Stimulated activated CD8-positive, alpha-beta memory T cell treated with anti-CD3 and anti-CD28 coated beads, Interleukin-4, amount 100 ng/mL, for 48 hours (primary cell): ENCODE measurements around the gene FASTK.

Source experiments
- DNase-seq: peaks from one replicate; pipeline ENCODE4 v3.0.0-alpha.2; 2020

Gene FASTK

DNA sequence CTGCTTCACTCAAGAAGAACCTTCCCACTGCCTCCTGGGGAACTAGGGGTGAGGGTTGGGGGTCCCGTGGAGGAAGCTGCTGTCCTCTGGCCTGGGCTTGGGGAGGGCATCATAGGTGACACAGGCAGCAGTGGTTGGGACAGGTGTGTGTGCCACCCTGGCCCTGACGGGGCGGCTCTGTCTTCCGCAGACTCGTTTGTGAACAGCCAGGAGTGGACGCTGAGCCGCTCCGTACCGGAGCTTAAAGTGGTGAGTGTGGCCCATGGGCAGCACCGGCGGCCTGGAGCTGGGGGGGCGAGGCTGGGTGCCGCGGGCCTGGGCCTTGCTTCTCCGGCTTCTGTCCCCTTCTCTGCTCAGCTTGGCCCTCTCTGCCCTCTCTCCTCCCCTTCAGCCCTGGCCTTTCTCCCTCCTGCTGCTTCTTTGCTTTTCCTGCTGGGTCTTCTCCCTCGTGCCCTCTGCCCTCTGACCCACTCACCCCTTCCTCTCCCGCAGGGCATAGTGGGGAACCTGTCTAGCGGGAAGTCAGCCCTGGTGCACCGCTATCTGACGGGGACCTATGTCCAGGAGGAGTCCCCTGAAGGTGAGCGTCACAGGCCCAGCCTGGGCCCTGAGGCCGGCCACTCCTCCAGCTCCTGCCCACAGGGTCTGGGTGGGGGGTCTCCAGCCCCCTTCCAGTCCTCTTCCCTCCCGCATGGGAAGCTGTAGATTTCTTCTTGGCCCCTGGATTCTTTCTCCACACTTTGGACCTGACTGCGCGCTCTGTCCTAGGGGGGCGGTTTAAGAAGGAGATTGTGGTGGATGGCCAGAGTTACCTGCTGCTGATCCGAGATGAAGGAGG, 36.2 kb upstream of the FASTK start:
- no peak for DNase-seq

DNA sequence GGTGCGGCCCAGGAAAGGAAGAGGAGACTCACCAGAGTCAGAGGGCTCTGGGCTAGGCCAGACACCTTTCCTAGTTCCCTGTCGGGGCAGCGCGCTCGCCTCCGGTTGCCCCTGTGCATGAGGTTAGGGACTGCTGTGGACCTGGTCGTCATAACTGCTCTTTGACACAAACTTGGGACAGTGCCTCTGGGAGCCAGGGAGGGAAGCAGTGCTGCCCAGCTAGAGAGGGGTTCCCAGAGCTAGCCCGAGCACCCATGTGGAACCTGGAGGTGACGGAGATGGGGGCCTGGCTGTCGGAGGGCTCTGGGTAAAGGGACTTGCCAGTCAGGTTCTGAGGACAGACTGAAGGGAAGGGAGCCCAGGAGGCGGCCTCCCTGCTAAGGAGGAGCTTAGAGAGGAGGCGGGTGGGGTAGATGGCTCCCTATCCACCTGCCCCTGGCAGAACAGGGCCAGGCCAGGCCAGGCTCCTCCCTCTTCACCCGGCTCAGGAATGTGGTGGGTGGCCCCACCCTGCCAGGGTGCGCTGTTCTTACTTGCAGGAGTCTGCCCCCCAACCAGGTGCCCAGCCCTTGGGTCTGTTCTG, 35.3 kb upstream of the FASTK start:
- DNase-seq: no peak

DNA sequence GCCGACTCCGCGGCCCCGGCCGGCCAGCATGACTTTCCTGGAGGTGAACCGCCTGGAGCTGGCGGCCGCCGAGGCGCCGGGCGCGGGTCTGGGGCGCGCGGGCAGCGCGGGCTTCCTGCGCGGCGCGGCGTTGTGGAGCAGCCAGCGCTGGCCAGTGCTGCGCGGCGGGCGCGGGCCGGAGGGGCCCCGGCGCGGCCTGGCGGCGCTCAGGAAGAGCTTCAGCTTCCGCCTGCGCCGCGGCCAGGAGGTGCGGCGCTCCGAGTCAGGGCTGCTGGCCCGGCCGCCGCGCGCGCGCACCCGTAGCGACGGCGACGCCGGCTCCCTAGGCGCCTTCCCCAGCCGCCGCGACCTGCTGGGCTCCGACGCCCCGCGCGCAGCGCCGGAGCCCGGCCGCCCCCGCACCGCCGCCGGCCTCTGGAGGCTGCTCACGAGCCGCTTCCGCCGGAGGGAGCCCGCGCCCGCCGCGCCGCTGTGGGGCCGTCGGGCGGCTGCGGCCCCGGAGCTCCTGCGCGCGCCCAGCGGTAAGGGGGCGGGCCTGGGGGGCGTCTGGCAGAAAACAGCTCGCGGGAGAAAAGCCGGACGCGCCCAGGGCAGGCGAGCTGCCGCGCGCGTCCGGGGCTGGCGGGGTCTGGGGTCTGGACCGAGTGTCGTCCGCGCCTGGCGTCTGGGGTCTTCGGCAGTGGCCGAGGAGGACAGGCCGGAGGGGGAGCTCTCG, 34.7 kb upstream of the FASTK start:
- DNase-seq: peak; percentile 60

DNA sequence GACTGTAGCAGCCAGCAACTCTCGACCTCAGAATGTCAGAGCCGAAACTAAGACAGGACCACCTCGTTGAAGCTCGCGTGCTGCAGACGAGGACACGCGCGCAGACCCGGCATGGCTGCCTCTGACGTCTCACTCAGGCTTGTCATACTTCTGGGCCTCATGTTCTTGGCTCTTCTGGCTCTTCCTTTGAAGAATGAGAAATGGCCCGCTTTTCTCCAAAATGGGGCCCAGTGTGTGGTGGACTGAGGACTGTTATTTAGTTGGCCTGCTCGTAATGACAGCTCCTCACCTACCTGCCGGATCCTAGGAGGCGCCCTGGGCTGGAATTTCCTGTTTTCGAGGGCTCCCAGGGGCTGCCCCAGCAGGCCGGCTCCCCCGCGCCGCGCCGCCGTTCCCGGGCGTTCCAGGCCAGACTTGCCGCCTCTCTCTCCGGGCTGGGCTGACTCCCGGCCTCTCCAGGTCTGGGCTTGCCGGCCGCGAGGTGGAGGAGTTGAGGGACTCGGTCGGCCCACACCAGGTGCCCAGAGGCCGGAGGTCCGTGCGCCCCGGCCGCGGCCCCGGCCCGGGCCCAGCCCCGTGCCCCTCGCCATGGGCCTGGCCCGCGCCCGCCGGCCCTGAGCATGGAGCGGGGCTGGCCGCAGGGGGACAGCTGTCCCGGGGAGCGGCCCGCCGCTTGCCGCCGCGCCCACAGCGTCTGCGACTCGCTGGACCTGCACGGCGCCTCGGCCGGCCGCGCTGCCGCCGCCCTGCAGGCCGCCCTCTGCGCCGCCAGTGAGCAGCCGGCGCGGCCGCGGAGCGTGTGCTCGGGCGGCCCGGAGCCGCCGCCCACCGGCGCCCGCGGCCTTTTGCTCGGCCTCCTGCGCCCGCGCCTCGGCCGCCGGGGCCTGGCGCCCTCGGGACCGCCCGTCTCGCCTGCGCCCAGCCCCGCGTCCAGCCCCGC, 33.8 kb upstream of the FASTK start:
- no peak for DNase-seq

DNA sequence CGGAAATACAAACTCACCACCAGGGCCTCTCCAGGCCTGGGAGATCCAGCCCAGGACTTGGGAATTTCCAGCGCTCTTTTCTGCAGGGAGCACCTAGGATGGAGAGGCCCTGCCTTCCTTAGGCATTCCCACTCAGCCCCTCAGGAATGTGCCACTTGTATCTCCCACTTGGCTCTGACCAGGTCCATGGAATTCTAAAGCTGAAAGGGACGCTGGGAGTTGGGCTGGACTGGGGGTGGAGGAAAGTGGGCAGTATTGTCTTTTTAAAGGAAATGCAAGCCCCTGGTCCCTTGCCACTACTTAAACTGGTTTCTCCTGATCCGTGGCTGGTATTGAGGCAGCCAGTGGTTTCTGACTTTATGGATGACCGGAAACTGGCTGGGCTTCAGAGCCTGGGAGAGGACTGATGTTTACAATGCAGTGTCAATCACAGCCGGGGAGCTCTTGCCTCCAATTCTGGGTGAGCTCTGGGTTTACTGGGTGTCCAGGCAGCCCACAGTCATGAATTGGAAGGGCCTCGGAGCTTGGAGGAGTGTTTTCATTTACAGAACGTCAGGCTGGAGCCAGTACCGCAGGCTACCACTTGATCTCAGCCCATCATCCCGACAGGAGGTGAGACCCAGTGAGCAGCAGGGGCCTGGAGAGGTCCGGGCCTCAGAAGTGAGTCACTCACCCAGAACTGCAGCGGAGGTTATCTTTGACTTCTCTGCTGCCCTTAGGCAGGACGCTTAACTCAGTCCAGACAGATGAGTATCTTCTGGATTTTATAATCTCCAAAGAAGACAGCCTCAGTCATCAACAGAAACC, 32.9 kb upstream of the FASTK start:
- DNase-seq: no peak

DNA sequence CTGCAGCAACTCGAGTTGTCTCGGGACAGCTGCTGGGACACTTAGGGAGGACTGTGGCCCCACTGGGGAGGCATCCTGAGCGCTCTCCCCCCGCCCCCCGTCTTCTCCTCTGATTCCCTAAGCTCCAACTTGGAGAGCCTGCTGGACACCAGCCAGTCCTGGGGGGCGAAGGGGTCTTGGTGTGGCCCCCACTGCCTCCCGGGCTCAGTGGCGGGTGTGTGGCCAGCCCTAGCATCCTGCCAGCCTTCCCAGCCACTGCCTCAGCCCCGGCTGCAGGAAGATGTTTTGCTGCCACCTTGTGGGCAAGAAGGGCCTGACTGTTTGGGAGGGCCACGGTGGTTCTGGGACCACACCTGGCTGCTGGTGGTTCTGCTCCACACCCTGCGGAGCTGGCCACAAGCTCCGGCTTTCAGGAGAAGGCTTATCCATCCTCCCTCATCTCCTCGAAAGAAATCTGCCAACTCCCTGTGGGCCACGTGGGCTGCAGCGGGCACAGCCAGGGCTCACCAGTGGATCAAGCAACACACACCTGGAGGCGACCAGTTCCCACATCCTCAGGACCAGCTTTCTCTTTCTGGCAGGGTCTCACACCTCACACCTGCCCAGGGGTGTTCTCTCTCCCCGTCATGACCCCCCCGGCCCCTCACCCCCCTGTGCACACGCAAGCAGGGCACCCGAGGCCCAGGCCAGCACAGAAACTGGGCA, 30.5 kb upstream of the FASTK start:
- DNase-seq: peak; percentile 84

DNA sequence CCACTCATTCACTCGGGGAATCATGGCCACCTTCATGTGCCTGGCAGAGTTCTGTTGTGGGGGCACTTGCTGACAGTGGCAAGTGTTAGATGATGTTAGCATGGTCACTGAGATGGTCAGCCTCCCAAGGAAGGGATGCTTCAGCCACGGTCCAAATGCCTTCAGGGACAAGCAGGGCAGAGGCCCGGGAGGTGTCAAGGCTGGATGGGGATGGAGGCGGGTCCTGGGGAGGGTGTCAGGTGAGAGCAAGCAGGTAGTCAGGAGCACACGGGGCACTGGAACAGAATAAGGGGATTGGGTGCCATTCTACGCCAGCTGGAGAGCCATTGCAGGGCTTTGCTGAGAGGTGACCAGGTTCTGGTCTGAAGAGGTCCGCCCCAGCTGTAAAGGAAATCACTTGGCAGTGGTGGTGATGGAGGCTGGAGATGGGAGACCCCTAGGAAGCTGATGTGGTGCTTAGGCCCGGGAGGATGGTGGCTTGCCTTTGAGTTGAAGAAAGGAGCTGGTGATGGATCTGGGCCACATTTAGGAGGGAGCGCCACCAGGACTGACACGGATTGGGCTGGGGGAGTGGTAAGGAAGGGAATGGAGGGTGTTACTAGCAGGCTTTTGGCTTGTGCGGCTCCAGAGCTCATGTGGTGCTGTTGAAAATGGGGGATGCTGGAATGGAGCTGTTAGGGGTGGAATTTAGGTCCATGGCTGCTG, 29.8 kb upstream of the FASTK start:
- DNase-seq: no peak

DNA sequence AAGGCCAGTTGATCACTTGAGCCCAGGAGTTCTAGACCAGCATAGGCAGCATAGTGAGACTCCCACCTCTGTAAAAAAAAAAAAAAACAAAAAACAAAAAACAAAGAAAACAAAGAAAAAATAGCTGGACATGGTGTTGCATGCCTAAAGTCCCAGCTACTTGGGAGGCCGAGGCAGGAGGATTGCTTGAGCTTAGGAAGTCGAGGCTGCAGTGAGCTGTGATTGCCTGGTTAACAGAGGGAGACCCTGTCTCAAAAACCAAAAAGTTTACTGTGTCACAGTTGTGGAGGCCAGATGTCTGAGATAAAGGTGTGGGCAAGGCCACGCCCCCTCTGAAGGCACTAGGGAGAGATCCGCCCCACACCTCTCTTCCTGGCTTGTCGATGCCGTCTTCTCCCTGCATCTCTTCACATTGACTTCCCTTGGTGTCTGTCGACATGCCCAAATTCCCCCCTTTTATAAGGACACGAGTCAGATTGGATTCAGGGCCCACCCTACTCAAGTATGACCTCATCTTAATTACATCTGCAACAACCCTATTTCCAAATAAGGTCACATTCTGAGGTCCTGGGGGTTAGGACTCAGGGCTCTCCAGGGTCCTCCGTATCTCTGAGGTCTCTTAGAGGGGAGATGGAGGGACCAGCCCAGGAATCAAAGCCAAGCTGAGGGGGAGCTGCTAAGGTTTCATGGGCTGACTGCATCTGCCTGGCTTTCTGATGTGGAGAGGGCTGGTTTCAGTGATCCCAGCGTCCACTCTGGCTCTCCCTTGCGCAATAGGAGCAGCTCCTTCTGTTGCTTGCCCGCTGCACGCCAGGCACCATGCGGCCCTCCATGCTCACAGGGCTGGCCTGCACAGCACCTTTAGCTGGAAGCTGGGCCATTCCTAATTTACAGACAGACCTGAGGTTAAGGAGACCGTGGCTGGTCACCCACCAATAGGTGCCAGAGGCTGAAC, 28.8 kb upstream of the FASTK start:
- no peak for DNase-seq

DNA sequence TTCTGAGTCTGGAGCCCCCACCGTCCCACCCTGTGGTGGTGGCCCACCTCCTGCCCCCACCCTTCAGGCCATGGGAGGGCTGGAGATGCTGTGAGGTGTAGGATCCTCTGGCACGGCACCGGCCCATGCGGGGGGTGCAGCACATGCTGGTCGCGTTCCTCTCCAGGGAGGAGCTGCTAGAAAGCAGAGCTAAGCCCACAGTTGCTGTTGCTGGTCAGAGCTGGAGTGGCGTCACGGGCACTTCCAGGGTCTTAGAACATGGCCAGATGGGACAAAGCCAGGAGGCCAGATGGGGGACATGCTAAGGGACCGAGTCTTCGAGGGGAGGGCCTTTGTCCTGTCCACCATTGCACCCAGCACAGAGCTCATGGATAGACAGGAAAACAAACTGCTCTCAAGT, 27.3 kb upstream of the FASTK start:
- DNase-seq: no peak

DNA sequence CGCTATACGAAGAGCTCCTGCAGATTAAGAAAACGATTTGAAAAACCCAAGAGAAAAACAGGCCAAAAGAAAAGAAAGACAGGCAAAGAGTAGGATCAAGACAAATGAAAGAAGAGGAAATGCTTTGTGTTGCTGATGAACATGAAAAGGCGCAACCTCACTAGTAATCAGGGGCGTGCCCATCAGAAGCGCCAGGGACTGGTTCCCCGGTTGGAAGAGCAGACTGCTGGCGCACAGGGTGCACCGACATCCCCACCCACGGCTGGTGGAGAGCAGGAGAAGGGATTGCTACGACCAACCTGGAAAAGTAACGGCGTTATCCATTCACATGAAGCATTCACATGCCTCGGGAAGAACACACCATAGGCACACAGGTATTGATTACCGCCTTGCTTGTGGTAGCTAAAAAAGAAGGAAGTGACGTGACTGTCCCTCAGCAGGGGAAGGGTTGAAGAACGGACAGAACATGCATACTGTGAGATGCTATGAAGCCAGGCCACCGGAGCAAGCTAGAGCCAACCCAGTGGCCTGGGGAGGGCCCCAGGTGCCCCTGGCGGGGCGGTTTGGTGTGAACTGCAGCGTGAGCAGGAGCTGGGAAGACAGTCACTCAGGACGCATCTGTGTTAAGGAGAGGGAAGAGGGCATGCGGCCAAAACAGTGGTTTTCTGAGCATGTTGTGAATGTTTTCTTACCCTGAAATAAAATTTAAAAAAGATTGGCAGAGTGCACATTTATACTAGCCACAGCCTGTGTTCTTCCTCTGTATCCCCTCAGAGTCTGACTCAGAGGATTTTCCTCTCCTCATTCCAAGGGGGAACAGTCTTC, 24.0 kb upstream of the FASTK start:
- DNase-seq: no peak

DNA sequence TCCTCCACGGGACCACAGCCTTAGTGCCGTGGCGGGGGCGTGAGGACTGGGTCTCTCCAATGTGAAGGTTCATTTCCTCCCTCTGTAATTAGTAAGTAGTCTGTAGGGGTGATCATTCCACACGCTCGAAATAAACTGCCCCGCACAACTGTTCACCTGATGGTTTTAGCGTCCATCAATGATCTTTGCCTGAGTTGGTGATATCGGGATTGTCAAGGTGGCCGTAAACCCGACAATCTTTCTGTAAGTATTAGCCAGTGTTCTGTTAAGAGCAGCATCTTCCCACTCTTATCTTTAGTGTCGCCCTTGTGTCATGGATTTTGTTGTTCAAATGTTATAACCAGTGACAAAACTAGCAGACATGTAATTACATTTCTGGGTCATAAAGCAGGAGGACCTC, 23.4 kb upstream of the FASTK start:
- DNase-seq: no peak

DNA sequence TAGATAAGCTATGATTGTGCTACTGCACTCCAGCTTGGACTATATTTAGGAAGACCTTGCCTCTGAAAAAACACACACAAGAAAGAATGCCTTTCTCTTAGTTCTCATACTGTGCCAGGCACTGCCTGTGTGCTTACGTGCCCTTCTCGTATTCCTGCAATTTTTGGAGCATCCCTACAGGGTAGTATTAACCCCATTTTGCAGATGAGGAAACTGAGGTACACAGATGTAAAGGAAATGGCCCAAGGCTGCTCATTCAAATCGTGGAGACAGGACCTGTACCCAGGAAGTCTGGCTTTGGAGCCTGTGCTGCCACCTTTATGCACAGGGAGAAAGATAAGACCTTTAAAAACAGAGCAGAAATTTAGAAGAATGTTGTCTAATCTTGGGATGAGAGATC, 22.4 kb upstream of the FASTK start:
- DNase-seq: no peak

DNA sequence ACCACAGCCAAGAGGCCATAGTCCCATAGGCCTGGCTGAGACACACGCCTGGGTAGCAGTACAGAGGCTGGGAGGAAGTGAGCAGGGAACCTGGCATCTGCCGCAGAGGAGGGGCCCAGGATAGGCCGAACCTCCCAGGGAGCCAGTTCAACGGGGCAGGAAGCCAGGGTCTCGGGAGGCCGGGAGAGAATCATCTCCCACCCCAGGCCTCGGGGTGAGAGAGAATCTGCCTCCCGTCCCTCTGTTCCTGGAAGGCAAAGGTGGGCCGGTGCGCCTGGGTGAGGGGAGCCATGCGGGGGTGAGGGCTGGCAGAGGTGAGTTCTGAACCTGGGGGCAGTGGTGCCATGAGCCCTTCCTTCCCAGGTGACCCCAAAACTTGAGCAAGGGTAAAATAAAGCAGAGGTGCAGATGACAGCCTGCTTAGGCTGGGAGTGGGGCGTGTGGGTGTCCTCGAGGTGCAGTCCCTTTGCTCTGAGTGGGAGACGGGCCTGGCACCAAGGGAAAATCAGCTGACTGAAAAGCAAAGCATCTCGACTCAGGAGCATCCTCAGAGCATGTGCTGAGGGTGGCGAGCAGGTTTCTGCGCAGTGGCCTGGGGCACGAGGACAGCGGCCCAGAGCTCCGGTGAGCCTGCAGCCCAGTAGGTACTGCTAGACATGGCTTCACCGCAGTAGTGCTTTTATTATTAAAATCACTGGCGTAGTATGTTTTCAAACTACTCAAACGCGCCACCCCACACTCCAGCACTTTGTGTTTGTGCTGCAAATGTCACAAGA, 21.2 kb upstream of the FASTK start:
- no peak for DNase-seq

DNA sequence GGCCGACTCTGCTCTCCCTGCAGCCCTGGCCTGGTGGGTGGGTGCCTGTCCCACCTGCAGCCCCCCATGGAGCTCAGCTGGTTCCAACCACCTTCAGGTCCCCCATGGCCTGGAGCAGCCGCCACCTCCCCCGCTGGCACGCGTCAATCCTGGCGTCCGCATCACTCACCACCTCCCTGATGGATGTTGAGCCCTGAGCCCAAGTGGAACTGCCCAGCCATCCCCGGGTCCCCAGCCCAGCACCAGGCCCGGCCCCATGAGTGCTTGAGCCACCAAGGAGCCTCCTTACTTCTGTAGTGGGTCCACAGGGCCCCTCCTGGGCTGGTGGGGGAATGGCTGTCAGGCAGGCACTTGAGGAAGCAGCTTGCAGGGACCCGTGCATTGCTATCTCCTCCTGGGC, 20.3 kb upstream of the FASTK start:
- DNase-seq: no peak

DNA sequence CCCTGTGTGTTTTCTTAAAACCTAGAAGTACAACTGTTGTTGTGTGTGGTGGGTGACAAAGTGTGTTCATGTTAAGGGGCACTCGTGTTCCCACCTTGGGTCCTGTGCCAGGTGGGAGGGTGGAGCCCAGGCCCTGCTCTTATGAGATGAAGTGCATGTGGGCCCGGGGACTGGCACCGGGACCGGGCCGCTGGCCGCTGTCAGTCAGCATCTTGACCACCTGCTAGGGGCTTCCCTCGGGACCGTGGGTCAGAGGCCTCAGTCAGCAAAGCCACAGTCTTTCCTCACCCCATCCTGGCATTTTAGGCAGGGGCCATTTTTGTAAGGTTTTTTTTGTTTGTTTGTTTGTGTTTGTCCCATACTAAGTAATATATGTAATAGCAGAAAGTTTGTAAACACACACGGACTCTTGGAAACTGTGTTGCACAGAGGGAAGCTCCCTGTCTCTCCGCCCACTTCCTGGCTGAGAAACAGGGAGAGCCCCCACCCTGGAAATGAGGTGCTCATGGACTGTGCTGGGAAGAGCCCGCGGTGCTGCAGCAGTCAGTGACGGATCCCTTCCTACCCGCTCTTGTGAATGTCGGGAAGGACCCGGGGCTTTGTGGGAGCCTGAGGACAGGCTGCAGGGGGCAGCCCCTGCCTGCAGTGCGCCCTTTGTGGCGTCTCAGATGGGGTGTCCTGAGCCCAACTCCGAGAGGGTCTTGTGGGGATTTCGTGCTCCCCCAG, 19.0 kb upstream of the FASTK start:
- DNase-seq: no peak

DNA sequence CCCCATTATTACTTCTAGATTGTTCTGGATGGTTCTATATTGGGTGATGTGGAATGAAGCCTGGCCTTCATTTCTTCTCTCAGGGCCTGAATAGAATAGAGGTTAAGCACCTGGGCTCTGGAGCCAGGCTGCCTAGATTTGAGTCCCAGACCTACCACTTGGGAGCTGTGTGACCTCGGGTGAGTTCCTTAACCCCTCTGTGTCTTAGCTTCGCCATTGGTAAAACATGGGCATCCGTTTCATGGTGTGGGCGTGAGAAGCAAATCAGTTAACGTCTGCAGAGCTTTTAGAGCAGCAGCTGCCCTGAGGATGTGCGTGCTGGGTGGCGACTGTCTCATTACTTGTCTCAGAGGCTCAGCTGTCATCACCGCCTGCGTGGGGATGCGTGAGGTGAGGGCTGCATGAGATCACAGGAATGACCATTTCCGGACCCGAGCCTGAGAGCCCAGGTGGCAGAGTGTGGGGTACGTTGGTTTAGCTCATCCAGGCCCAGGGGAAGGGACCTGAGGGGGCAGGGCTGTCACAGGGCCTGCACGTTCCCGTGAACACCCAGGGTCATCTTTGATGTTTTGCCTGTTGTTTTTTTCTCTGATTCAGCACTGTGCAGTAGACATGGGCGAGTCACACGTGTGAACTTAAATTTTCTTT, 15.3 kb upstream of the FASTK start:
- no peak for DNase-seq
